ENCODE data around the gene ID2. TPM values are rescaled to one million over a fixed set of nuclear protein-coding genes. Genes with fewer than 3 reads are reported as not detected.
A peak's percentile ranks its signal among the peaks of the same experiment; 100 is the strongest.

The ID2 gene
- polyA plus RNA-seq, 1 donor from 2014 or later, result 71.6 TPM

DNA sequence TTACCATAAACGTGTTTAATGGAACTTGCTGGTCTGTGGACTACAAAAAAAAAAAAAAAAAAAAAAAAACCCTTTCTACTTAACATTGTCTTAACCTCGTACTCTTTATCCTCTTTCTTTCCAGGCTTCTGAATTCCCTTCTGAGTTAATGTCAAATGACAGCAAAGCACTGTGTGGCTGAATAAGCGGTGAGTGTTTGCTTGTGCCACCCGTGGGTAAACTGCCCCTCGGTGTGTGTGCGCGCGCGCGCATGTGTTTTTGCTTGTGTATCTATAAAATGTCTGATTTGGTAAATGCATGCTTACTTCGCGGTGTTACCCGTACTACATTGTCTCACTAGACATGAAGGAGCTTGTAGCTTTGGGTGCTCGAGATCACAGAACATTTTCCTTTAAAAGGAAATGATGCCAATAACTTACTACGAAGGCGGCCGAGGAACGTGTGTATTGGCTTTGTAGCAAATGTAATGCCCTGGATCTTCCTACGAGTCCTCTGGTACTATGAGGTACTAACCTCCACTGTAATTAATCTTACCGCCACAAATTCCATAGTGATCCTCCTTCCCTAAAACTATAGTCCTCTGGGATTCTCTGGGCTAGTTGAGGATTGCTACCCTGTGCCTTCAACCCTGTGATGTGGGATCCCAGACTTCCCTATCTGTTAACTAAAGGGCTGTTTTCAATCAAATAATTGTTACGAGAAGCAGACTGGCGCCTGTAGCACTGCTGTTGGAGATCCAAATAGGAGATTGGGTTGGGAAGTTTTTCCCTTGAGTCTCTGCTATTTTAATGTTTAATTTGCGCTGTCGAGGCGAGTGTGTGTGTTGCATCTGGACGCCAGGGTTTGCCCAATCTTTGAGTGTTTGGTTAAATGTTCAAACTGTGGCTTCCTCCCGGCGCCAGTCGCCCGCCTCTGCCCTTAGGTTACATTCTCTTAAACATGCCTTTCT lies 1.1 kb downstream of the ID2 start:
- Histone ChIP-seq H3K4me2 (ENCODE audit: low read length) (peak overlapping the region; percentile 91), H3K4me3 (ENCODE audit: low read length) (peak overlapping the region; percentile 82), H3K9ac (ENCODE audit: low read length) (peak overlapping the region; percentile 74), H3K9me3 (ENCODE audit: low read length) (no peaks in the 10 kb centered on the region), H3F3A (ENCODE audit: insufficient read depth, low read length, poor library complexity, severe bottlenecking) (no peaks in the 10 kb centered on the region), H3K79me2 (replicated peaks; ENCODE audit: insufficient read depth, low read length) (peaks cover 16% of the 10 kb centered on the region), H3K27me3 (ENCODE audit: insufficient read depth, low read depth, low read length) (peaks cover 10% of the 10 kb centered on the region), H3K36me3 (ENCODE audit: insufficient read depth, low read length) (no peaks in the 10 kb centered on the region), H3K9me2 (ENCODE audit: insufficient read depth, low read length) (no peaks in the 10 kb centered on the region), H2AFZ (ENCODE audit: low read depth, low read length) (peak overlapping the region; percentile 13), H4K20me1 (ENCODE audit: insufficient read depth) (no peaks in the 10 kb centered on the region), H3K27ac (ENCODE audit: low read length) (peak overlapping the region; percentile 69)
- TF ChIP-seq MXI1 (conservative IDR thresholded peaks at IDR 0.05; ENCODE audit: poor library complexity, severe bottlenecking) (peak; percentile 22), RAD21 (conservative IDR thresholded peaks at IDR 0.05) (peak; percentile 21)
- TF ChIP-seq, protein P1, sequence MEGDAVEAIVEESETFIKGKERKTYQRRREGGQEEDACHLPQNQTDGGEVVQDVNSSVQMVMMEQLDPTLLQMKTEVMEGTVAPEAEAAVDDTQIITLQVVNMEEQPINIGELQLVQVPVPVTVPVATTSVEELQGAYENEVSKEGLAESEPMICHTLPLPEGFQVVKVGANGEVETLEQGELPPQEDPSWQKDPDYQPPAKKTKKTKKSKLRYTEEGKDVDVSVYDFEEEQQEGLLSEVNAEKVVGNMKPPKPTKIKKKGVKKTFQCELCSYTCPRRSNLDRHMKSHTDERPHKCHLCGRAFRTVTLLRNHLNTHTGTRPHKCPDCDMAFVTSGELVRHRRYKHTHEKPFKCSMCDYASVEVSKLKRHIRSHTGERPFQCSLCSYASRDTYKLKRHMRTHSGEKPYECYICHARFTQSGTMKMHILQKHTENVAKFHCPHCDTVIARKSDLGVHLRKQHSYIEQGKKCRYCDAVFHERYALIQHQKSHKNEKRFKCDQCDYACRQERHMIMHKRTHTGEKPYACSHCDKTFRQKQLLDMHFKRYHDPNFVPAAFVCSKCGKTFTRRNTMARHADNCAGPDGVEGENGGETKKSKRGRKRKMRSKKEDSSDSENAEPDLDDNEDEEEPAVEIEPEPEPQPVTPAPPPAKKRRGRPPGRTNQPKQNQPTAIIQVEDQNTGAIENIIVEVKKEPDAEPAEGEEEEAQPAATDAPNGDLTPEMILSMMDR (IDR thresholded peaks at IDR 0.05; ENCODE audit: poor library complexity, severe bottlenecking), result no peak

- Histone ChIP-seq H3K9me2 (ENCODE audit: insufficient read depth, low read length) (no peaks in the 10 kb centered on the region), H3K27me3 (ENCODE audit: insufficient read depth, low read depth, low read length) (peaks cover 10% of the 10 kb centered on the region), H3K36me3 (ENCODE audit: insufficient read depth, low read length) (no peaks in the 10 kb centered on the region), H3K79me2 (replicated peaks; ENCODE audit: insufficient read depth, low read length) (peaks cover 16% of the 10 kb centered on the region), H3K4me3 (ENCODE audit: low read length) (peak overlapping the region; percentile 65), H3K4me2 (ENCODE audit: low read length) (no peak overlapping the region), H3K27ac (ENCODE audit: low read length) (no peak overlapping the region), H3K9ac (ENCODE audit: low read length) (peak overlapping the region; percentile 55), H2AFZ (ENCODE audit: low read depth, low read length) (no peak overlapping the region), H3K9me3 (ENCODE audit: low read length) (no peaks in the 10 kb centered on the region), H4K20me1 (ENCODE audit: insufficient read depth) (no peaks in the 10 kb centered on the region), H3F3A (ENCODE audit: insufficient read depth, low read length, poor library complexity, severe bottlenecking) (no peaks in the 10 kb centered on the region)
- TF ChIP-seq TAF1 (IDR thresholded peaks at IDR 0.05; ENCODE audit: low read depth) (no peak), SMC3 (conservative IDR thresholded peaks at IDR 0.05; ENCODE audit: poor library complexity) (no peak), MXI1 (conservative IDR thresholded peaks at IDR 0.05; ENCODE audit: poor library complexity, severe bottlenecking) (no peak), POLR2AphosphoS5 (IDR thresholded peaks at IDR 0.05) (no peak), EP300 (conservative IDR thresholded peaks at IDR 0.05; ENCODE audit: poor library complexity, severe bottlenecking) (no peak), RAD21 (conservative IDR thresholded peaks at IDR 0.05) (no peak), EZH2 (IDR thresholded peaks at IDR 0.05; ENCODE audit: borderline replicate concordance, insufficient read depth, low read length, poor library complexity, severe bottlenecking) (no peak)
- TF ChIP-seq, protein P2, sequence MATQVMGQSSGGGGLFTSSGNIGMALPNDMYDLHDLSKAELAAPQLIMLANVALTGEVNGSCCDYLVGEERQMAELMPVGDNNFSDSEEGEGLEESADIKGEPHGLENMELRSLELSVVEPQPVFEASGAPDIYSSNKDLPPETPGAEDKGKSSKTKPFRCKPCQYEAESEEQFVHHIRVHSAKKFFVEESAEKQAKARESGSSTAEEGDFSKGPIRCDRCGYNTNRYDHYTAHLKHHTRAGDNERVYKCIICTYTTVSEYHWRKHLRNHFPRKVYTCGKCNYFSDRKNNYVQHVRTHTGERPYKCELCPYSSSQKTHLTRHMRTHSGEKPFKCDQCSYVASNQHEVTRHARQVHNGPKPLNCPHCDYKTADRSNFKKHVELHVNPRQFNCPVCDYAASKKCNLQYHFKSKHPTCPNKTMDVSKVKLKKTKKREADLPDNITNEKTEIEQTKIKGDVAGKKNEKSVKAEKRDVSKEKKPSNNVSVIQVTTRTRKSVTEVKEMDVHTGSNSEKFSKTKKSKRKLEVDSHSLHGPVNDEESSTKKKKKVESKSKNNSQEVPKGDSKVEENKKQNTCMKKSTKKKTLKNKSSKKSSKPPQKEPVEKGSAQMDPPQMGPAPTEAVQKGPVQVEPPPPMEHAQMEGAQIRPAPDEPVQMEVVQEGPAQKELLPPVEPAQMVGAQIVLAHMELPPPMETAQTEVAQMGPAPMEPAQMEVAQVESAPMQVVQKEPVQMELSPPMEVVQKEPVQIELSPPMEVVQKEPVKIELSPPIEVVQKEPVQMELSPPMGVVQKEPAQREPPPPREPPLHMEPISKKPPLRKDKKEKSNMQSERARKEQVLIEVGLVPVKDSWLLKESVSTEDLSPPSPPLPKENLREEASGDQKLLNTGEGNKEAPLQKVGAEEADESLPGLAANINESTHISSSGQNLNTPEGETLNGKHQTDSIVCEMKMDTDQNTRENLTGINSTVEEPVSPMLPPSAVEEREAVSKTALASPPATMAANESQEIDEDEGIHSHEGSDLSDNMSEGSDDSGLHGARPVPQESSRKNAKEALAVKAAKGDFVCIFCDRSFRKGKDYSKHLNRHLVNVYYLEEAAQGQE (IDR thresholded peaks at IDR 0.05; ENCODE audit: borderline replicate concordance), result no peak
- TF ChIP-seq, protein P1 (IDR thresholded peaks at IDR 0.05; ENCODE audit: poor library complexity, severe bottlenecking), result no peak
Measured at GRCh38 chr2:8684540-8684877, 2.7 kb downstream of the ID2 start.

Data from neural cell (in vitro differentiated cells).